WTC11 (cell line): ENCODE data around the gene RPL36AL. TPM values are rescaled to one million over a fixed set of nuclear protein-coding genes. Genes with fewer than 3 reads are reported as not detected.
"Not testable (repeated sequence)": the region's sequence is repeated elsewhere in the genome, so short reads cannot be mapped to it uniquely, and the experiment has no call there.

Experiments used
- ATAC-seq: fragments of 200-7000 bp; cut with Tn5 transposase; 2 replicates; pipeline ENCODE4 v1.10.0; 2021; ENCODE audit warnings: mild to moderate bottlenecking, moderate library complexity
- CTCF ChIA-PET: fragments of 300-600 bp; sonication (Branson Sonifier 250); formaldehyde crosslinking; loops from one replicate; lab custom pipeline; 2021; ENCODE audit warnings: antibody characterized with exemption; lab: Charles Lee
- POLR2A ChIA-PET: fragments of 350-600 bp; sonication (Branson Sonifier 250); formaldehyde crosslinking; loops from one replicate; lab custom pipeline; 2021; ENCODE audit warnings: antibody characterized with exemption; lab: Charles Lee
- DNase-seq: peaks from one replicate; pipeline ENCODE4 v3.0.0; 2021; ENCODE audit warnings: low spot score
- H3K27ac Mint-ChIP-seq: 2 replicates; pipeline ENCODE4 v1.8.0; 2021; ENCODE audit warnings: mixed read lengths
- H3K27me3 Mint-ChIP-seq: 2 replicates; pipeline ENCODE4 v1.8.0; 2021; ENCODE audit warnings: low read depth, mild to moderate bottlenecking, moderate library complexity, mixed read lengths
- H3K36me3 Mint-ChIP-seq: 2 replicates; pipeline ENCODE4 v1.8.0; 2021; ENCODE audit warnings: mixed read lengths
- H3K4me1 Mint-ChIP-seq: 2 replicates; pipeline ENCODE4 v1.8.0; 2022; ENCODE audit warnings: mixed read lengths
- H3K4me3 Mint-ChIP-seq: 2 replicates; pipeline ENCODE4 v1.8.0; 2021; ENCODE audit warnings: mild to moderate bottlenecking, moderate library complexity, mixed read lengths
- H3K9me3 Mint-ChIP-seq: 2 replicates; pipeline ENCODE4 v1.8.0; 2021; ENCODE audit warnings: mixed read lengths
- ATF2 ChIP-seq: sonication (generic); formaldehyde crosslinking; IDR thresholded peaks from 2 replicates; pipeline ENCODE4 v1.8.1; 2022; ENCODE audit warnings: low read depth, missing genetic modification reagents, borderline replicate concordance
- ELF4 ChIP-seq: sonication (generic); formaldehyde crosslinking; IDR thresholded peaks from 2 replicates; pipeline ENCODE4 v1.8.1; 2022; ENCODE audit warnings: low read depth, mild to moderate bottlenecking, moderate library complexity, missing genetic modification reagents
- ETV6 ChIP-seq: sonication (generic); formaldehyde crosslinking; IDR thresholded peaks from 2 replicates; pipeline ENCODE4 v1.8.1; 2022; ENCODE audit warnings: mild to moderate bottlenecking, missing genetic modification reagents
- NFYB ChIP-seq: sonication (generic); formaldehyde crosslinking; conservative IDR thresholded peaks from 2 replicates; pipeline ENCODE4 v1.8.0; 2022; ENCODE audit warnings: low read depth, missing genetic modification reagents
- NR2C2 ChIP-seq: sonication (generic); formaldehyde crosslinking; IDR thresholded peaks from 2 replicates; pipeline ENCODE4 v1.8.0; 2022; ENCODE audit warnings: mild to moderate bottlenecking, missing genetic modification reagents
- OVOL2 ChIP-seq: fragments of 250-450 bp; sonication (Bioruptor Pico); IDR thresholded peaks from 2 replicates; pipeline ENCODE4 v1.9.0; 2021; ENCODE audit warnings: mild to moderate bottlenecking, borderline replicate concordance
- SMAD4 ChIP-seq: sonication (generic); formaldehyde crosslinking; IDR thresholded peaks from 2 replicates; pipeline ENCODE4 v1.8.0; 2022; ENCODE audit warnings: mild to moderate bottlenecking, missing genetic modification reagents
- TCF7 ChIP-seq: sonication (generic); formaldehyde crosslinking; IDR thresholded peaks from 2 replicates; pipeline ENCODE4 v1.8.0; 2022; ENCODE audit warnings: mild to moderate bottlenecking, low read depth, missing genetic modification reagents, moderate library complexity
- USF2 ChIP-seq: sonication (generic); formaldehyde crosslinking; IDR thresholded peaks from 2 replicates; pipeline ENCODE4 v1.8.1; 2023; ENCODE audit warnings: mild to moderate bottlenecking, missing genetic modification reagents, moderate library complexity
- ZBTB21 ChIP-seq: sonication (generic); formaldehyde crosslinking; IDR thresholded peaks from 2 replicates; pipeline ENCODE4 v1.8.1; 2023; ENCODE audit warnings: mild to moderate bottlenecking, missing genetic modification reagents, borderline replicate concordance
- ZNF219 ChIP-seq: sonication (generic); formaldehyde crosslinking; IDR thresholded peaks from 2 replicates; pipeline ENCODE4 v1.8.0; 2023; ENCODE audit warnings: missing genetic modification reagents, mild to moderate bottlenecking, borderline replicate concordance
- ZNF317 ChIP-seq: sonication (generic); formaldehyde crosslinking; IDR thresholded peaks from 2 replicates; pipeline ENCODE4 v1.8.1; 2023; ENCODE audit warnings: low read depth, mild to moderate bottlenecking, moderate library complexity, missing genetic modification reagents, borderline replicate concordance
- total RNA-seq: library from RNA; stranded (reverse); gene quantifications from 3 replicates; pipeline ENCODE4 v1.2.3, GENCODE V29; 2021
- TF ChIP-seq, protein P1 (sequence below): fragments of 250-450 bp; sonication (Bioruptor Pico); IDR thresholded peaks from 2 replicates; pipeline ENCODE4 v1.9.0; 2021; ENCODE audit warnings: mild to moderate bottlenecking
- TF ChIP-seq, protein P2 (sequence below): sonication (generic); formaldehyde crosslinking; IDR thresholded peaks from 2 replicates; pipeline ENCODE4 v1.8.1; 2023; ENCODE audit warnings: mild to moderate bottlenecking, moderate library complexity, missing genetic modification reagents
- TF ChIP-seq, protein P3 (sequence below): sonication (generic); formaldehyde crosslinking; IDR thresholded peaks from 2 replicates; pipeline ENCODE4 v1.8.1; 2023; ENCODE audit warnings: mild to moderate bottlenecking, missing genetic modification reagents
- TF ChIP-seq, protein P4 (sequence below): sonication (generic); formaldehyde crosslinking; conservative IDR thresholded peaks from 2 replicates; pipeline ENCODE4 v1.8.1; 2022; ENCODE audit warnings: mild to moderate bottlenecking, missing genetic modification reagents

RPL36AL gene
- total RNA-seq, 1 experiment from 2014 or later = 212 TPM

- Mint-ChIP-seq H3K4me3 (peak overlapping the region; percentile 95), H3K36me3 (peaks cover 46% of the 10 kb centered on the region), H3K27ac (peak overlapping the region; percentile 97), H3K4me1 (peaks cover 36% of the 10 kb centered on the region)
- not testable (repeated sequence) for H3K9me3 Mint-ChIP-seq, ATAC-seq, H3K27me3 Mint-ChIP-seq
- CTCF ChIA-PET = interaction anchor here (0.9 to 2.4 kb wide), 2 partner anchors 36 to 123 kb away, joined by 3 to 18 read pairs; partner anchors contain the start of genes MGAT2 and RPL36AL
- TF ChIP-seq, protein P1, sequence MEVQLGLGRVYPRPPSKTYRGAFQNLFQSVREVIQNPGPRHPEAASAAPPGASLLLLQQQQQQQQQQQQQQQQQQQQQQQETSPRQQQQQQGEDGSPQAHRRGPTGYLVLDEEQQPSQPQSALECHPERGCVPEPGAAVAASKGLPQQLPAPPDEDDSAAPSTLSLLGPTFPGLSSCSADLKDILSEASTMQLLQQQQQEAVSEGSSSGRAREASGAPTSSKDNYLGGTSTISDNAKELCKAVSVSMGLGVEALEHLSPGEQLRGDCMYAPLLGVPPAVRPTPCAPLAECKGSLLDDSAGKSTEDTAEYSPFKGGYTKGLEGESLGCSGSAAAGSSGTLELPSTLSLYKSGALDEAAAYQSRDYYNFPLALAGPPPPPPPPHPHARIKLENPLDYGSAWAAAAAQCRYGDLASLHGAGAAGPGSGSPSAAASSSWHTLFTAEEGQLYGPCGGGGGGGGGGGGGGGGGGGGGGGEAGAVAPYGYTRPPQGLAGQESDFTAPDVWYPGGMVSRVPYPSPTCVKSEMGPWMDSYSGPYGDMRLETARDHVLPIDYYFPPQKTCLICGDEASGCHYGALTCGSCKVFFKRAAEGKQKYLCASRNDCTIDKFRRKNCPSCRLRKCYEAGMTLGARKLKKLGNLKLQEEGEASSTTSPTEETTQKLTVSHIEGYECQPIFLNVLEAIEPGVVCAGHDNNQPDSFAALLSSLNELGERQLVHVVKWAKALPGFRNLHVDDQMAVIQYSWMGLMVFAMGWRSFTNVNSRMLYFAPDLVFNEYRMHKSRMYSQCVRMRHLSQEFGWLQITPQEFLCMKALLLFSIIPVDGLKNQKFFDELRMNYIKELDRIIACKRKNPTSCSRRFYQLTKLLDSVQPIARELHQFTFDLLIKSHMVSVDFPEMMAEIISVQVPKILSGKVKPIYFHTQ (CRISPR knock-in tag) = peak; percentile 33; the same call in 1 of the 2 replicates
- POLR2A ChIA-PET = interaction anchor here (0.7 to 3.9 kb wide), 3 partner anchors 13 to 182 kb away, joined by 3 to 33 read pairs (median 26); partner anchors contain the start of genes LRR1, MGAT2 and RPL36AL
- DNase-seq = peak; percentile 23
Observed at GRCh38 chr14:49584981-49585640, 35.3 kb downstream of the RPL36AL start.

- POLR2A ChIA-PET = interaction anchor here (3.9 kb wide), 1 partner anchor 14 kb away, joined by 26 read pairs; the partner anchor contains the start of gene LRR1
- peaks cover 39% of the 10 kb centered on the region for H3K4me1 Mint-ChIP-seq
- H3K27me3 Mint-ChIP-seq = peaks cover 4% of the 10 kb centered on the region; the same call in 1 of the 2 replicates
- peaks cover 46% of the 10 kb centered on the region for H3K36me3 Mint-ChIP-seq
- no peak for ATAC-seq
- TF ChIP-seq ZNF219 (CRISPR knock-in tag) (no peak), NR2C2 (no peak), ZBTB21 (CRISPR knock-in tag) (no peak), TCF7 (CRISPR knock-in tag) (no peak), USF2 (CRISPR knock-in tag) (no peak), SMAD4 (CRISPR knock-in tag) (no peak), ELF4 (no peak)
- TF ChIP-seq, protein P1 (CRISPR knock-in tag) = no peak; the same call in 1 of the 2 replicates
- TF ChIP-seq, protein P2, sequence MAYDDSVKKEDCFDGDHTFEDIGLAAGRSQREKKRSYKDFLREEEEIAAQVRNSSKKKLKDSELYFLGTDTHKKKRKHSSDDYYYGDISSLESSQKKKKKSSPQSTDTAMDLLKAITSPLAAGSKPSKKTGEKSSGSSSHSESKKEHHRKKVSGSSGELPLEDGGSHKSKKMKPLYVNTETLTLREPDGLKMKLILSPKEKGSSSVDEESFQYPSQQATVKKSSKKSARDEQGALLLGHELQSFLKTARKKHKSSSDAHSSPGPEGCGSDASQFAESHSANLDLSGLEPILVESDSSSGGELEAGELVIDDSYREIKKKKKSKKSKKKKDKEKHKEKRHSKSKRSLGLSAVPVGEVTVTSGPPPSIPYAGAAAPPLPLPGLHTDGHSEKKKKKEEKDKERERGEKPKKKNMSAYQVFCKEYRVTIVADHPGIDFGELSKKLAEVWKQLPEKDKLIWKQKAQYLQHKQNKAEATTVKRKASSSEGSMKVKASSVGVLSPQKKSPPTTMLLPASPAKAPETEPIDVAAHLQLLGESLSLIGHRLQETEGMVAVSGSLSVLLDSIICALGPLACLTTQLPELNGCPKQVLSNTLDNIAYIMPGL (CRISPR knock-in tag) = no peak
- H3K4me3 Mint-ChIP-seq = peak overlapping the region; percentile 95
- DNase-seq = no peak
- CTCF ChIA-PET = interaction anchor here (0.8 kb wide), 1 partner anchor 34 kb away, joined by 3 read pairs; no protein-coding TSS in a partner anchor
- H3K27ac Mint-ChIP-seq = peak overlapping the region; percentile 97
- H3K9me3 Mint-ChIP-seq = no peaks in the 10 kb centered on the region
Observed at GRCh38 chr14:49584058-49584457, 36.4 kb downstream of the RPL36AL start.

- Mint-ChIP-seq H3K27ac (peak overlapping the region; percentile 97), H3K27me3 (peaks cover 4% of the 10 kb centered on the region; the same call in 1 of the 2 replicates), H3K4me3 (peak overlapping the region; percentile 95), H3K9me3 (no peaks in the 10 kb centered on the region), H3K4me1 (peaks cover 39% of the 10 kb centered on the region), H3K36me3 (peaks cover 46% of the 10 kb centered on the region)
- ChIA-PET CTCF (interaction anchor here (0.8 kb wide), 1 partner anchor 33 kb away, joined by 3 read pairs; no protein-coding TSS in a partner anchor), POLR2A (interaction anchor here (3.9 kb wide), 1 partner anchor 15 kb away, joined by 26 read pairs; the partner anchor contains the start of gene LRR1)
- ATAC-seq (no peak), DNase-seq (no peak)
- no peak for TF ChIP-seq TCF7 (CRISPR knock-in tag)
- no peak for TF ChIP-seq ZNF317
- TF ChIP-seq NFYB = no peak
- TF ChIP-seq, protein P3, sequence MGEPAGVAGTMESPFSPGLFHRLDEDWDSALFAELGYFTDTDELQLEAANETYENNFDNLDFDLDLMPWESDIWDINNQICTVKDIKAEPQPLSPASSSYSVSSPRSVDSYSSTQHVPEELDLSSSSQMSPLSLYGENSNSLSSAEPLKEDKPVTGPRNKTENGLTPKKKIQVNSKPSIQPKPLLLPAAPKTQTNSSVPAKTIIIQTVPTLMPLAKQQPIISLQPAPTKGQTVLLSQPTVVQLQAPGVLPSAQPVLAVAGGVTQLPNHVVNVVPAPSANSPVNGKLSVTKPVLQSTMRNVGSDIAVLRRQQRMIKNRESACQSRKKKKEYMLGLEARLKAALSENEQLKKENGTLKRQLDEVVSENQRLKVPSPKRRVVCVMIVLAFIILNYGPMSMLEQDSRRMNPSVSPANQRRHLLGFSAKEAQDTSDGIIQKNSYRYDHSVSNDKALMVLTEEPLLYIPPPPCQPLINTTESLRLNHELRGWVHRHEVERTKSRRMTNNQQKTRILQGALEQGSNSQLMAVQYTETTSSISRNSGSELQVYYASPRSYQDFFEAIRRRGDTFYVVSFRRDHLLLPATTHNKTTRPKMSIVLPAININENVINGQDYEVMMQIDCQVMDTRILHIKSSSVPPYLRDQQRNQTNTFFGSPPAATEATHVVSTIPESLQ = no peak
- TF ChIP-seq, protein P4, sequence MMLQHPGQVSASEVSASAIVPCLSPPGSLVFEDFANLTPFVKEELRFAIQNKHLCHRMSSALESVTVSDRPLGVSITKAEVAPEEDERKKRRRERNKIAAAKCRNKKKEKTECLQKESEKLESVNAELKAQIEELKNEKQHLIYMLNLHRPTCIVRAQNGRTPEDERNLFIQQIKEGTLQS = no peak
- TF ChIP-seq OVOL2 (CRISPR knock-in tag) = no peak
- no peak for TF ChIP-seq ETV6 (CRISPR knock-in tag)
- TF ChIP-seq ATF2 (CRISPR knock-in tag) = no peak
Observed at GRCh38 chr14:49583629-49584028, 36.8 kb downstream of the RPL36AL start.
